ENCODE measurements around the gene CYTH1.

DNA sequence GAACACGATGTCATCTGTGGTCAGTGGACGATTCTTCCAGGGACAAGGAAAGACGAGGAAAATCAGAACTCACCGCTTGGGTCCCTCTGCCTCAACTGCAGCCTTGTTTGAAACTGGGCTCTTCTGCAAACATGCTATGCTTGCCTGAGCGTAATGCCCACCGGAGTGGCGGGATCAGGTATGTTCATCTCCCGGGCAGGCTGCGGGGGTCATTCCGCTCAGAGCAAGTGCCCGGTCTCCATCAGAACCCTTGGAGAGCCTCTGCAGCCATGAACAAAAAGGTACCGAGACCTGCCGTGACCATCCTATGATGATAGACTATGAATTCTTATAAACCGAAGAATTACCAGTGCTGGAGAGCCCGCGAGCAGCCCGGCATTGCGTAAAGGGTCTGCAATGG lies 140.4 kb downstream of the CYTH1 start:
- TF ChIP-seq GATA2 (IDR thresholded peaks at IDR 0.05; ENCODE audit: low read depth, low read length) (no peak), GATA3 (IDR thresholded peaks at IDR 0.05; ENCODE audit: low read depth, low read length) (no peak)

All from SH-SY5Y (cell line).